ENCODE data around the gene ILRUN. TPM values are rescaled to one million over a fixed set of nuclear protein-coding genes. Genes with fewer than 3 reads are reported as not detected.
"Not testable (repeated sequence)": the region's sequence is repeated elsewhere in the genome, so short reads cannot be mapped to it uniquely, and the experiment has no call there.

The ILRUN gene
- total RNA-seq, 1 experiment from 2014 or later = 26.1 TPM

DNA sequence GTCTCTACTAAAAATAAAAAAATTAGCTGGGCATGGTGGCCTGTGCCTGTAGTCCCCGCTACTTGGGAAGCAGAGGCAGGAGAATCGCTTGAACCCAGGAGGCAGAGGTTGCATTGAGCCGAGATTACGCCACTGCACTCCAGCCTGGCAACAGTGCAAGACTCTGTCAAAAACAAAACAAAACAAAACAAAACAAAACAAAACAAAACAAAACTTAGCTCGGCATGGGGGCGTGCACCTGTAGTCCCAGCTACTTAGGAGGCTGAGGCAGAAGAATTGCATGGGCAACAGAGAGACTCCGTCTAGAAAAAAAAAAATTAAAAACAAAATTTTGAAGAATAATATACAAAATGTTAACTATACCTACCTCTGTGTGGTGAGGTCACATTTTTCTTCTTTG is 16.3 kb upstream of the ILRUN start:
- not testable (repeated sequence) for H3K36me3 ChIP-seq, H3K4me3 ChIP-seq, H3K27me3 ChIP-seq, H3K9me3 ChIP-seq, DNase-seq

DNA sequence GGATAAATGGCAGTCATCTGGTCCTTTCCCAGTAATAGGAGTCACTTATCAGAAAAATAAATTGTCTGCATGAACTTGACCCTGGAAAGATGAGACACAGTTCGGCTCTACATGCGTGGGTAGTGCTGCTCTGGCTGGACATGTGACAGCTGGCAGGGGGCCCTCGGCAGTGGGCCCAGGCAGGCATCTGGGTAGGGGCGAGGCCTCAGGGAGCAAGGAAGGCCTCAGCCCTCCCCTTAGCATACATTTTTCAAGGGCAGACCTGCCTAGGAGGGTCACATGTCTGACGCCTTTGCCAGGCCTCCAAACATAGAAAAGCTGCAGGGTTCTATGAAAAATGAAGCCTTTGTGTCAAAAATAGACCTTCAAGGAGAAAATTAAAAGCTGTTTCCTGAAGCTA is 12.8 kb upstream of the ILRUN start:
- H3K4me3 ChIP-seq = no peak overlapping the region
- no peaks in the 10 kb centered on the region for H3K36me3 ChIP-seq
- H3K27me3 ChIP-seq = no peaks in the 10 kb centered on the region
- DNase-seq = peak; percentile 84
- H3K9me3 ChIP-seq = no peaks in the 10 kb centered on the region

DNA sequence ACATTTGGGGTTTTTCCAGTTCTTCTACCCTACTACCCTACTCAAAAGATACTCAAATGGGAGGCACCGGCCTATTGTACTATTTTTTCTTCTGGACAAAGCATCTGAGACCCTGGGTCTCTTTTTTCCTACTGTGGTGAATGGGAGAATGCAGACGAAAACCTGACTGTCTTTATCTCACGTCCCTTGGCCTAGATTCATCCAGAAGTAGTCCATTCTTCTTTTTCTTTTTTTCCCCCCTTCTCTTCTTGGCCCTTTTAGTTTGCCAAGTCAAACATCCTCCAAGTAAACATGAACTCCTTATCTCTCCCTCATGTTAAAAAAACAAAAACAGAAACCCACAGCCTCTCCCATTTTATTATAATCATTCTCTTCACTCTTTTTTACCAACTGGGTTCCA is 8.7 kb upstream of the ILRUN start:
- H3K9me3 ChIP-seq = no peaks in the 10 kb centered on the region
- H3K4me3 ChIP-seq = no peak overlapping the region
- no peak for DNase-seq
- no peaks in the 10 kb centered on the region for H3K36me3 ChIP-seq
- no peaks in the 10 kb centered on the region for H3K27me3 ChIP-seq

DNA sequence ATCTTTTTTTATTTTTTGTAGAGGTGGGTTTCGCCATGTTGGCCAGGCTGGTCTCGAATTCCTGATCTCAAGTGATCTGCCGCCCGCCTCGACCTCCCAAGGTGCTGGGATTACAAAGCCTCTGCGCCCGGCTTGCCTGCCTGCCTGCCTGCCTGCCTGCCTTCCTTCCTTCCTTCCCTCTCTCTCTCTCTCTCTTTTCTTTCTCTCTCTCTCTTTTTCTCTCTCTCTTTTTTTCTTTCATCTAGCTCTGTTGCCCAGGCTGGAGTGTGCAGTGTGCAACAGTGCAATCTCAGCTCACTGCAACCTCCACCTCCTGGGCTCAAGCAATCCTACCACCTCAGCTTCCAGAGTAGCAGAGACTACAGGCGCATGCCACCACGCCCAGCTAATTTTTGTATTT is 4.6 kb upstream of the ILRUN start:
- H3K4me3 ChIP-seq = no peak overlapping the region
- no peaks in the 10 kb centered on the region for H3K9me3 ChIP-seq
- H3K36me3 ChIP-seq = no peaks in the 10 kb centered on the region
- no peaks in the 10 kb centered on the region for H3K27me3 ChIP-seq
- DNase-seq = no peak

DNA sequence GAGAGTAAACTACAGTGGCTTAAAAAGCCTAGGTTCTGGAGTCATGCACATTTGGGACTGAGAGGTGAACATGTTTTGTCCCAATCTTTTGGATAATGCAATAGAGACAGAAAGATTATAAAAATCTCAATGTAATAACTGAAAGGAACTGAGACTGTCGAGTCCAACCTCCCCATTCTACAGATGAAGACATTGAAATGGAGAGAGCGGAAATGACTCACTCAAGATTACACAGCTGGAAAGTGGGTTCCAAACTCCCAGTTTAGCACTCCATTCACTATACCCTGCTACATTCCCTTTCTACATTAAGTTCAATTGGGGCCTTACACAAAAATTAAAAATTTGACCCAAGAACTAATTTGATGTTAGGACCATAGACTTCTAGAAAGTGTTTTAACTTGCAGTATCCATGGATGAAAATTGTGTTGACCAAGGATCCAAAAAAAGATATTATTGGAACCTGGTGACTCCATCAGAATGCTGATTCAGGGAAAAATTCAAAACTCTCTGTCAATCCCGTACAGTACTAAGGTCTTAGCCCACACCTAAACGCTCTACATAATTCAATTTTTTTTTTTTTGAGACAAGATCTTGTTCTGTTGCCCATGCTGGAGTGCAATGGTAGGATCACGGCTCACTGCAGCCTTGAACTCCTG is 1.5 kb upstream of the ILRUN start:
- no peaks in the 10 kb centered on the region for H3K27me3 ChIP-seq
- no peak overlapping the region for H3K4me3 ChIP-seq
- DNase-seq = no peak
- H3K9me3 ChIP-seq = no peaks in the 10 kb centered on the region
- no peaks in the 10 kb centered on the region for H3K36me3 ChIP-seq

DNA sequence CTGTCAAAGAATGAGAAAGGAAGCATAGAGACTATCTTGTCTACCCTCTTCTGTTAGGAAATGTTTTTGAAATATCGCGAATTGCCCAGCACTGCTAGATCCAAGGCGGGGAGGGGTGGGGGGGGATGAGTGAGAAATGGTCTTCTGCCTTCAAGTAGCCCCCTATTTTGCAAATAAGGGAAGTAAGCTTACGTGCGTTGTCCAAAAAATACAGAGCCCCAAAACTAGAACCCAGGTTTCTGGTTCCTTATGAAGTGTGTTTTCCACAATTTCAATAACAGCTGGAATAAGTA is 923 bp upstream of the ILRUN start:
- no peak for DNase-seq
- no peaks in the 10 kb centered on the region for H3K27me3 ChIP-seq
- no peaks in the 10 kb centered on the region; the same call in 1 of the 2 replicates for H3K36me3 ChIP-seq
- no peaks in the 10 kb centered on the region for H3K9me3 ChIP-seq
- H3K4me3 ChIP-seq = peak overlapping the region; percentile 75

DNA sequence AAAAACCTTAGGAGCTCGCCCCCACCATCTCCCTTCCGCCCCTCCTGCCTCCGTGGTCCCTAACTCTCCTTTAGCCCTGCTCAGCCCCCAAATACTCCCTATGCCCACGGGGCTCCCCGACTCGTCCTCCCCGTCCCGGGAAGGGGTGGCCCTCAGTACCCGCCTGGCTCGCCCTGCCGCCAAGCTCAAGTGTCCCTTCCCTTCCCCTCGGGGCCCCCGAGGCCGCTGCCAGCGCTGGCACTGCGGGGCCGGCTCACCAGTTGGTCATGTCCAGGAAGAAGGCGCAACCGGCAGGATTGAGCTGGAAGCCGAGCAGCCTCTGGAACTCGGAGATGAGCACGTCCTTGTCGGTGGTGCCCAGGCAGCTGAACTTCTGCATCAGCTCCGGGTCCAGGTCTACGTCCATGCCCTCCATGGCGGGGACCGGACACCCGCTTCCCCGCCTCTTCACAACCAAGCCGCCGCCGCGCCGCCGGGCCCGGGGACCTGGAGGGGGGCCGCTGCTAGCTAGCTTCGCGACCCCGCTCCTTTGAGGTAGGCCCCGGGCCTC is 303 bp downstream of the ILRUN start:
- peak; percentile 36 for DNase-seq
- H3K4me3 ChIP-seq = peak overlapping the region; percentile 75

DNA sequence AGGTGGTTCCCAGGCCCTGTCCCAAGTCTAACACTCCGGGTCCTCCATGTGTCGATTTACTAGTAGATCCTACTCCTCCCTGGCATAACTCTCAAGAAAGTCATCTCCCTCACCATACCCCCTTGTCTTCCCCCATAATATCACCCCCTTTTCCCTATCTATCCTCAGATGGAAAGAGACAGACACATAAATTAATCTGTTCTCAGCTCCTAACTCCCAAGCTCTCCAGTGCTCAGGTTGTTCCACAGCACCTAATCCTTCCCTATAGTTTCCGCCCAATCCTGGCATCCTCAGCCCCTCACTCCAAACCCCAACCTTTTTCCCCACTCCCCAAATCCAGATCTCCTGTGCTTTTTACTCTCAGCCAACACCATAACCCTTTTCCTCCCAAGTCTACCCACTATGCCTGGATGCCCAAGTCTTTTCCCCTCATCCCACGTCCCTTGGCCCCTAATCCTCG is 808 bp downstream of the ILRUN start:
- Histone ChIP-seq H3K4me3 (peak overlapping the region; percentile 75), H3K36me3 (no peaks in the 10 kb centered on the region; the same call in 1 of the 2 replicates), H3K9me3 (no peaks in the 10 kb centered on the region), H3K27me3 (no peaks in the 10 kb centered on the region)
- DNase-seq = no peak

More for the DNA sequence above, 303 bp downstream of the ILRUN start:
- H3K27me3 ChIP-seq = no peaks in the 10 kb centered on the region
- H3K9me3 ChIP-seq = no peaks in the 10 kb centered on the region
- no peaks in the 10 kb centered on the region; the same call in 1 of the 2 replicates for H3K36me3 ChIP-seq

DNA sequence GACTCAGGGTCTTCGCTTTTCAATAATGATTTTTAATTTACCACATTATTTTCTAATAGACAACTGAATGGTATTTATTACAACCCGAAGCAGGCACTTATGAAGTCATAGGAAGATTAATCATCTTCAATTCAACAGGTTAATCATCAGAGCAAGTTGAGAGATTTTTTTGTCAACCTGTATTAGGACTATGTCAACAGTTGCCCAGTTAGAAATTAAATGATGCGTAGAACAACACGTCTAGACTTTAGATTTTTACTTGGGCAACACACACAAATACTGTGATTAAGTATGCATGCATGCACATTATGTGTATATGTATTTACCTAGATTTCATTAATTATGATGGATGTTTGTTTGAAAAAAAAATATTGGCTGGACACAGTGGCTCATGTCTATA is 4.3 kb downstream of the ILRUN start:
- DNase-seq = no peak

DNA sequence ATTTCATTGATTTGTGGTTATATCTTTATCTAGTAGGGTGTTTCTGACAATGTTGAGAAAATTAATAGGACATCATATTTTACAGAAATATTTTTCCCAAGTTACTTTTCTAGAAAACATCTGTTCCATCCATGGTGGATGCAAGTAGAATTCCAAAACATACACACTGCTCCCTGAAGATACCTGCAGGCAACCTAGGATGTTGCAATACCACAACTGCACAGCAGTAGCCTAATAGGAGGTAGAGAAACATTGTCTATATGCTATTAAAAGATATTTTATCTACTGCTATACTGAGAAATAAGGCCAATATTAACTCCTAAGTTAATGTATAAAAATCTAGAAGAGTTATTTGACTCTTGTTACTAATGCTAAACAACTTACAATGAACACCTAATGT is 6.8 kb downstream of the ILRUN start:
- no peak overlapping the region for H3K4me3 ChIP-seq
- no peaks in the 10 kb centered on the region for H3K27me3 ChIP-seq
- no peaks in the 10 kb centered on the region for H3K9me3 ChIP-seq
- H3K36me3 ChIP-seq = no peaks in the 10 kb centered on the region; the same call in 1 of the 2 replicates
- no peak for DNase-seq

More for the DNA sequence above, 4.3 kb downstream of the ILRUN start:
- Histone ChIP-seq H3K36me3 (no peaks in the 10 kb centered on the region; the same call in 1 of the 2 replicates), H3K4me3 (no peak overlapping the region), H3K9me3 (no peaks in the 10 kb centered on the region), H3K27me3 (no peaks in the 10 kb centered on the region)

DNA sequence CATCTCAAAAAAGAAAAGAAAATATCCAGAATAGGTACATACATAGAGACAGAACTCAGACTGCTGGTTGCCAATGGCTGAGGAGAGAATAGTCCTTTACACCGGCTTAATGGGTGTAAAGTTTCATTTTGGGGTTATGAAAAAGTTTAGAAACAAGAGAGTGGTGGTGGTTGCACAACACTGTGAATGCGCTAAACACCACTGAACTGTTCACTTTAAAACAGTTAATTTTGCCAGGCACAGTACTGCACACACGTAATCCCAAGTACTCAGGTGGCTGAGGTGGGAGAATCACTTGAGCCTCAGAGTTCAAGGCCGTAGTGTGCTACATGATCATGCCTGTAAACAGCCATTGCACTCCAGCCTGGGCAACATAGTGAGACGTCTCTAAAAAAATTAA is 7.6 kb downstream of the ILRUN start:
- Histone ChIP-seq H3K27me3 (no peaks in the 10 kb centered on the region), H3K4me3 (no peak overlapping the region), H3K36me3 (no peaks in the 10 kb centered on the region; the same call in 1 of the 2 replicates), H3K9me3 (no peaks in the 10 kb centered on the region)
- no peak for DNase-seq

DNA sequence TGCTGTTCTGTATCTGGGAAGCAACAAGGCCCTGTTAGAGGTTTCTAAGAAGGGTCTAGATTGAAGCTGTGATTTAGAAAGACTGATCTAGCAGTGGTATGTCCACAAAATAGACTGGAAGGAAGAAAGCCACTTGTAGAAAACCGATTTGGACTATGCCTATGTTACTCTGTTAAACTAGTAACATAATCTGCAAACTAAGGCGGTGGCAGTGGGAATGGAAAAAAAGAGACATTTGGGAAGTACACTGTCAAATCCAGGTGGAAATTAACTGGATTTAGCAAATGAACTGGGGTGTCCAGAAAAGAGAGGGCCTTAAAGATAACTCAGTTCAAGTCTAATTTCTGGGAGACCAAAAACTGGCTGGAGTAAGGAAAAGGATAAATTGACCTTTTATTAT is 11.6 kb downstream of the ILRUN start:
- Histone ChIP-seq H3K9me3 (no peaks in the 10 kb centered on the region), H3K4me3 (no peak overlapping the region), H3K27me3 (no peaks in the 10 kb centered on the region), H3K36me3 (no peaks in the 10 kb centered on the region)
- no peak for DNase-seq

DNA sequence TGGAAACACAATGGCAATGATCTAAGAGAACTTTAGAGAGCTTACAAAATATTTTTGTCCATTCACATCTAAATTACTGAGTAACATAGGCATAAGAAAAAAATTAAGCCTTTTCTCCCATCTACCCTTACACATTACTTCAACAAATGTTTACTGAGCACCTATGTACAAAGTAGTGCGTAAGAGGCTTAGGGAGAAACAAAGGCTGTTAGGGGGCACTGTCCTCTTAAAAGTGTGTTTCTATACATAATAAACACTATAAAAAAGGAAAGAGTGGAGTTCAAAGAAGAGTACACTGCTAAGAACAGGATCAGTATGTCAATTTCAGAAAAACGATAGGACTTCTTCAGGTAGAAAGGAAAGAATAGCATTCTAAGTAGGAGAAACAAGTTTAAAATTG is 12.2 kb downstream of the ILRUN start:
- no peak for DNase-seq
- Histone ChIP-seq H3K36me3 (no peaks in the 10 kb centered on the region), H3K9me3 (no peaks in the 10 kb centered on the region), H3K4me3 (no peak overlapping the region), H3K27me3 (no peaks in the 10 kb centered on the region)

DNA sequence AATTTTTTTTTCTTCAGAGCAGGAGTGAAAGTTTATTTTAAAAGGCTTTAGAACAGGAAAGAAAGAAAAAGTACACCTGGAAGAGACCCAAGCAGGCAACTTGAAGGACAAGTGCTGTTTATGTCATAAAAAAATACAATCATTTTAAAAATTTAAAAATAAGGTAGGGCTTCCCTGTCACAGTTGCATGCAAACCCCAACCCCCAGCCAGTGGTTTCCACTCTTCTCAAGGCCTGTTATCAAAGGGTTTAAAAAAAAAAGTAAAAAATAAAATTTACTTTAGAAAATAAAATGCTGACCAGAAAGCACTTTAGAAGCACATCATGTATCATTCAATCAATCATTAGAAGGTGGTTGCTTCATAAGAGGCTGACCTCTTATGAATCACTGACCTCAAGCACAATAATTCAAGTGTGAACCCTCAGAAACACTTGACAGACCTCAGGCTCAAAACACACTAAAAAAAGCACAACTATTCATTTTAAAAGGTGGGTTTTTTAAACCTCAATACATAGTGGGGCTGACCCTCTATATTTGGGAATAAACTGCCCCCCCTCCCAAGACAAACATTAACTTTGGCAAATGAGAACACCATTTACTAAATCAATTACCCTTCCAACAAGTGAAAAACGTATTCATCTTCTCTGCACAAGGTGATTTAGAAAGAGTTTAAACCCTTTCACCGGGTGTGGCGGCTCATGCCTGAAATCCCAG is 15.6 kb downstream of the ILRUN start:
- DNase-seq = no peak
- Histone ChIP-seq H3K36me3 (no peaks in the 10 kb centered on the region), H3K4me3 (no peak overlapping the region), H3K27me3 (no peaks in the 10 kb centered on the region), H3K9me3 (no peaks in the 10 kb centered on the region)

DNA sequence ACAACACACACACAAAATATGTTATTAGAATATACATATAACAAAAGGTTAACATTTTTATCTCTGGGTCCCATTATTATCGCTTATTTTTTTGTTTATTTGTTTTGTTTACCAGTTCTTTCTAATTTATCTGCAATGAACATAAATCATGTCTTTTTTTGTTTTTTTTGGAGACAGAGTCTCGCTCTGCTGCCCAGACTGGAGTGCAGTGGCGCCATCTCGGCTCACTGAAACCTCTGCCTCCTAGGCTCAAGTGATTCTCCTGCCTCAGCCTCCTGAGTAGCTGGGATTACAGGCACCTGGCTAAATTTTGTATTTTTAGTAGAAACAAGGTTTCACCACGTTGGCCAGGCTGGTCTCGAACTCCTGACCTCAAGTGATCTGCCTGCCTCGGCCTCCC is 16.3 kb downstream of the ILRUN start:
- not testable (repeated sequence) for H3K36me3 ChIP-seq, H3K27me3 ChIP-seq, DNase-seq, H3K4me3 ChIP-seq, H3K9me3 ChIP-seq

DNA sequence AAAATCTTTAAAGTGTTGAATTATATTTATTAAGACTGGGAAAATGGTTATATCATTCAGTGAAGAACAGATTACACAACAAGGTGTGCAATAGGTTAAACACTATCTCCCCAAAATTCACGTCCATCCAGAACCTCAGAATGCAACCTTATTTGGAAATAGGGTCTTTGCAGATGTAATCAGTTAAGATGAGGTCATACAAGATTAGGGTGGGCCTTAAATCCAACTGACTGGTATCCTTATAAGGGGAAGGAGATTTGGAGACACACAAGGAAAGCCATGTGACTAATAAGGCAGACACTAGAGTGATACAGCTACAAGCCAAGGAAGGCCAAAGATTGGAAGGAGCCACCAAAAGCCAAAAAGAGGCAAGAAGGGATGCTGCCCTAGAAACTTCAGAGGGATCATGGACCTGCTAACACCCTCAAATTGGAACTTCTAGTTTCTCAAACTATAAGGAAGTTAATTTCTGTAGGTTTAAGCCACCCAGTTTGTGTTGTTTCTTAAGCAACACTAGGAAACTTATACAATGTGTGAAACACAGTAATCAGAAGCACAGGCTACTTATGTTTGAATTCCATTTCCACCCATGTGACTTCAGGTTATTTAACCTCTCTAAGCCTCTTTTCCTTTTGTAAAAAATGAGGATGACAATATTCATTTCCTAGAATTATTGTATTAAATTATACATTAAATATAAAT is 16.9 kb downstream of the ILRUN start:
- Histone ChIP-seq H3K4me3 (no peak overlapping the region), H3K27me3 (no peaks in the 10 kb centered on the region), H3K9me3 (no peaks in the 10 kb centered on the region), H3K36me3 (no peaks in the 10 kb centered on the region)
- no peak for DNase-seq

DNA sequence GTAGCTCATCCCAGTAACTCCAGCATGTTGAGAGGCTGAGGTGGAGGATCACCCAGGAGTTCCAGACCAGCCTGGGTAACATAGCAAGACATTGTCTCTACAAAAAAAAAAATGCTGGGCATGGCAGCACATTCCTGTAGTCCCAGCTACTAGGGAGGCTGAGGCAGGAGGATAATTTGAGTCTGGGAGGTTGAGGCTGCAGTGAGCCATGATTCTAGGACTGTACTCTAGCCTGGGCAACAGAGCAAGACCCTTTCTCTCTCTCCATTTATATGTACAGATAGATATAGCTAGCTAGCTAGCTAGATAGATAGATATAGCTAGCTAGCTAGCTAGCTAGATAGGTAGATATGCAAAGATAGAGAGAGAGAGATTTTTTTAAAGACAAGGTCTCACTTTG is 20.4 kb downstream of the ILRUN start:
- Histone ChIP-seq H3K9me3 (no peaks in the 10 kb centered on the region), H3K27me3 (no peaks in the 10 kb centered on the region), H3K36me3 (no peaks in the 10 kb centered on the region), H3K4me3 (no peak overlapping the region)
- DNase-seq = no peak

Measured in MG63 (cell line).